NCI-H2107 treated with DMSO at 0.1 percent for 48 hours (cell line): ENCODE results near the gene MAPK1.
"Not testable (repeated sequence)": the region's sequence is repeated elsewhere in the genome, so short reads cannot be mapped to it uniquely, and the experiment has no call there.

Source experiments
- DNase-seq: peaks from one replicate; lab custom pipeline; 2025; ENCODE audit not compliant: unreplicated experiment; lab: John Stamatoyannopoulos, UW

Gene MAPK1

DNA sequence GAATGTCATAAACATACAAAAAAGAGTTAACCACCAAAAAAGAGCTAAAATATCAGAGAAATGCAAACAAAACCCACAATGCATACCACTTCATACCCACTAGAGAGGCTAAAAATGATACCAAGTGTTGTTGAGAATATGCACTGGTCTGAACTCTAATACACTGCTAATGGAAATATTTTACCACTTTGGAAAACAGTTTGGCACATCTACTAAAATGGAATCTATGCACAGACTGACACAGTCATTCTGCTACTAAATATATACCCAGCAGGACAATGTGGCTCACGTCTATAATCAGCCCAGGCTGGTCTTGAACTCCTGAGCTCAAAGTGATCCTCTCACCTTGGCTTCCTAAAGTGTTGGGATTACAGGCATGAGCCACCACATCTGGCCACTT is 18.0 kb downstream of the MAPK1 start:
- no peak for DNase-seq

DNA sequence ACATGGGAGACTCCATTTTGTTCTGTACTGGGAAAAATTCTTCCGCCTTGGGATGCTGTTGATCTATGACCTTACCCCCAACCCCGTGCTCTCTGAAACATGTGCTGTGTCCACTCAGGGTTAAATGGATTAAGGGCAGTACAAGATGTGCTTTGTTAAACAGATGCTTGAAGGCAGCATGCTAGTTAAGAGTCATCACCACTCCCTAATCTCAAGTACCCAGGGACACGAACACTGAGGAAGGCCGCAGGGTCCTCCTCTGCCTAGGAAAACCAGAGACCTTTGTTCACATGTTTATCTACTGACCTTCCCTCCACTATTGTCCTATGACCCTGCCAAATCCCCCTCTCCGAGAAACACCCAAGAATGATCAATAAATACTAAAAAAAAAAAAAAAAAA is 19.4 kb downstream of the MAPK1 start:
- DNase-seq, result not testable (repeated sequence)

DNA sequence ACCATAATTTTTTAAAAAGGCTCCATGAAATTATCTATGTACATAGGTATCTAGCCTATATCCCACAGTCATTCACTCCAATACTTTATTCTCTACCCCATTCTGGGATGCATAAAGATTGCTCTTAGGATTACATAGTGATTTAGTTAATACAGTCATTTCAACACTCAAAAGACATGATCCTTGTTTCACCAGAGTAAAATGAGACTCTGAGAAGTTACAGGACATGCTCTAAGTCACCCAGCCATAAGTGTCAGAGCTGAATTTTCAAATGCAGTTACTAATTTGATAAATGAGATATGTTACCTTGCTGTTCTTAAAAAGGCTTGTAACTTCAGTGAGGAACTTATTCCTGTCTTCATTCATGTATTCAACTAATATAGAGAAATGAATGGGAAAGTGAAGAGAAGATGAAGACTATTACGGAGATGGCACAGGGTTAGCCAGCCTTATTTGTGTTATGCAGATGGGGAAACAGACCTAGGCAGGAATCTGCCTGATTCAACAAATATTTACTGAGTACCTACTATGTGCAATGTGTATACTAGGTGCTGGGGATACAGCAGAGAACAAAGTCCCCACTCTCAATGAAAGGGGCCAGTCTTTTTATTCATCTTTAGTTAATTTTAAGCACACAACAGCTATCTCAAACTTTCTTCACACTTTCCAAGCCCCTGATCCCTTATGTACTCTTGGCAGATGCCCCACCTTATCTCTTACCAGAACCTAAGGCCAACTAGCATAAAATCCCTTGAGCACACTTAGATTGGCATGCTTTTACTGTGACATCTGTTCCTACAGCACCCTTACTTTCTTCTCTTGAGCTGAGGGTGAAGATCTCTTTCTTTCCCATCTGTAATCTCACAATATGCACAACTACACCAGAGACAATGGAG is 21.6 kb downstream of the MAPK1 start:
- DNase-seq, result no peak

DNA sequence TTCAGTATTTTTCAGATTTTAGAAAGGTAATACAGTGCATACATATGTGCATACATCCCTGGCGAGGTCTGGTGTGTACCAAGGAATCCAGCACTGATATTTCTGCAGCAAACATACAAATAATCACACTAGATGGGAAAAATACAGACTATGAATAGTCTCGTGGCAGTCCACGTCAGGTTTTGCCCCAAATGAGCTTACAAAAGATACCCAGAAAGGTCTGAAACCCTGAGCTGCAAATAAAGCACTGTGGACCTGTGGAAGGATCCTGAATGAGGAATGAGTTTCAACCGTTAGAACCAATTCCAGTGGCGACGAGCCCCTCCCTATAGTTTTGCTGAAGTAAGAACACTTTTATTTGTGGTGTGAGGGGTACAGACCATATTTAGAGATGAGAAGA is 24.5 kb downstream of the MAPK1 start:
- no peak for DNase-seq

DNA sequence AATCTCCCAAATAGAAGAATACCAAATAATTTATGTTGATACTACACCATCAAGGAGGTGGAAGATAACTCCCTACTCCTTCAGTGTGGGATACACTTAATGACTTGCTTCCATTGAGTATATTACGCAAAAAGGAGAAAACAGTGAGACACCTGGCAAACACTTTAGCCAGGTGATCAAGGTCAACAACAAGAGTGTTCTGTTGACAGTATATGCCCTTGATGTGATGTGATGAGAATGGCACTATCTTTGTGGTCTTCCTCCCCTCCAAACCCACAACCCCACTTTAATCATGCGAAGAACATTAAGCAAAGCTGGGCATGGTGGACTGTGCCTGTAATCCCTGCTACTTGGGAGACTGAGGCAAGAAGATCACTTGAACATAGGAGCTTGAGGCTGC is 26.0 kb downstream of the MAPK1 start:
- no peak for DNase-seq

DNA sequence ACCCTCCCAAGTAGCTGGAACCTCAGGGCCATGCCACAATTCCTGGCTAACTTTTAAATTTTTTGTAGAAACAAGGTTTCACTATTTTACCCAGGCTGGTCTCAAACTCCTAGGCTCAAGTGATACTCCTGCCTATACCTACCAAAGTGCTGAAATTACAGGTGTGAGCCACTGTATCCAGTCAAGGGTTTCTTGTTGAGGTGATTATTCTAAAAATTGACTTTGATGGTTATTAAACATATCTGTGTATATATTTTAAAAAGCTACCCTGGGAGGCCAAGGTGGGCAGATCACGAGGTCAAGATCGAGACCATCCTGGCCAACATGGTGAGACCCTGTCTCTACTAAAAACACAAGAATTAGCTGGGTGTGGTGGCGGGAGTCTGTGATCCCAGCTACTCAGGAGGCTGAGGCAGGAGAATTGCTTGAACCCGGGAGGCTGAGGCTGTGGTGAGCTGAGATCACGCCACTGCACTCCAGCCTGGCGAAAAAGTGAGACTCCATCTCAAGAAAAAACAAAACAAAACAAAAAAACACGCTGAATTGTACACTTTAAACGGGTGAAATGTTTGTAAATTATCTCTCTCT is 27.1 kb downstream of the MAPK1 start:
- DNase-seq, result no peak

DNA sequence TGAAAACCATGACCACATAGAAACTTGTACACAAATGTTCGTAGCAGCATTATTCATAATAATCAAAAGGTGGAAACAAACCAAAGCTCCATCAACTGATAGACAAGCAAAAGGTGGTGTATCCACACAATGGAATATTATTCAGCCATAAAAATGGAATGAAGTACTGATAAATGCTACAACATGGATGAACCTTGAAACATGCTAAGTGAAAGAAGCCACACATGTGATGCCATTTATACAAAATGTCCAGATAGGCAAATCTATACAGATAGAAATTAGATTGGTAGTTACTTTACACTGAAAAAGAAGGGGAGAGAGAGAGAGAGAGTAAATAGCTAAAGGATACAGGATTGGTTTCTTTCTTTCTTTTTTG is 27.7 kb downstream of the MAPK1 start:
- DNase-seq, result no peak

DNA sequence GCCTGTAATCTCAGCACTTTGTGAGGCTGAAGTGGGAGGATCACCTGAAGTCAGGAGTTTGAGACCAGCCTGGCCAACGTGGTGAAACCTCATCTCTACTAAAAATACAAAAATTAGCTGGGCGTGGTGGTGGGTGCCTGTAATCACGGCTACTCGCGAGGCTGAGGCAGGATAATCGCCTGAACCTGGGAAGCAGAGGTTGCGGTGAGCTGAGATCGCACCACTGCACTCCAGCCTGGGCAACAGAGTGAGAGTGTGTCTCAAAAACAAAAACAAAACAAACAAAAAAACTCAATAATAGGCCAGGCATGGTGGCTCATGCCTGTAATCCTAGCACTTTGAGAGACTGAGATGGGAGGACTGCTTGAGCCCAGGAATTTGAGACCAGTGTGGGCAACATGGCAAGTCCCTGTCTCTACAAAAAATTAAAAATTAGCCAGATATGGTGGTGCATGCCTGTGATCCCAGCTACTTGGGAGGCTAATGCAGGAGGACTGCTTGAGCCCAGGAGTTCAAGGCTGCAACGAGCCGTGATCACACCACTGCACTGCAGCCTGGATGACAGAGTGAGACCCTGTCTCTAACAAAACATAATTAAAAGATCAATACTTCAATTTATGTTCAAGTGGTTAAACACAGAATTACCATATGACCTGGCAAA is 28.2 kb downstream of the MAPK1 start:
- not testable (repeated sequence) for DNase-seq

DNA sequence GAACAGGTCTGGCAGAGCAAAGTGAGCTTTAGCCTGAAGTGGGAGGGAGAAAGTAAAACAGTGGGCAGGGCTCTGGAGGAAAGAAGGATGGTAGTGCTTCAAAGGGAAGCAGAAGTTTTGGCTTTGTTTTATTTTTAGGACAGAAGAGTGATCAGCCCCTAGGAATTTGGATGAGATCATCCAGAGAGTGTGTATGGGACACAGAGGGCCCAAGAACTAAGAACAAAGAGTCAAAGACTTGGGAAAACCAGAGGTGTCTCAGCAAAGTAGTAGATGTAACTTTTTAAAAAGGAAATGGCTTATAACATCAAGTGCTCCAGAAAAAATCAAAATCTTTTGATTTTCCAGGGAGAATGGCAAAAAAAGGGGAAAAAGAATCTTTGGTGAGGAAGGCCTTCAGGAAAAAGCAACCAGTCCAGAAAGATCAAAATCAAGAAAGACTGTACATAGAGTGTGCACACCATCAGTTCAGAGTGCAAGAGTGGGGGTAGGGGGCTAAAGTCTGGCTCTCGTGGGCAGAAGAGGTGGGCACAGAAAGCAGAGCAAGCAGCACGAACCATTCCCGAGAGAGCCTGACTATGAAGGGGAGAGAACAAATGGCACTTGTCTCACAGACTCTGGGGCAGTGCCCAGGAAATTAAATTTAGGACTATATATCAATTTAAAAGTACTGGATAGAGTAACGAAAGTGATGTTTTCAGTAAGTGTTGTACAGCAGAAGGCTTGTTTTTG is 30.0 kb downstream of the MAPK1 start:
- DNase-seq, result no peak

DNA sequence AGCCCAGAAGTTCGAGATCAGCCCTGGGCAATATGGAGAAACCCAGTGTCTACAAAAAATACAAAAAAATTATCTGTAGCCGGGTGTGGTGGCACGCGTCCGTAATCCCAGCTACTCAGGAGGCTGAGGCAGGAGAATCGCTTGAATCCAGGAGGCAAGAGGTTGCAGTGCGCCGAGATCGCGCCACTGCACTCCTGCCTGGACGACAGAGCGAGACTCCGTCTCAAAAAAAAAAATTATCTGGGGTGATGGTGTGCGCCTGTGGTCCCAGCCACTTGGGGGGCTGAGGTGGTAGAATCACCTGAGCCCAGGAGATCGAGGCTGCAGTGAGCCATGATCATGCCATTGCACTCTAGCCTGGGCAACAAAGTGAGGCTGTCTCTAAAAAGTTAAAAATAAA is 31.0 kb downstream of the MAPK1 start:
- DNase-seq, result not testable (repeated sequence)

DNA sequence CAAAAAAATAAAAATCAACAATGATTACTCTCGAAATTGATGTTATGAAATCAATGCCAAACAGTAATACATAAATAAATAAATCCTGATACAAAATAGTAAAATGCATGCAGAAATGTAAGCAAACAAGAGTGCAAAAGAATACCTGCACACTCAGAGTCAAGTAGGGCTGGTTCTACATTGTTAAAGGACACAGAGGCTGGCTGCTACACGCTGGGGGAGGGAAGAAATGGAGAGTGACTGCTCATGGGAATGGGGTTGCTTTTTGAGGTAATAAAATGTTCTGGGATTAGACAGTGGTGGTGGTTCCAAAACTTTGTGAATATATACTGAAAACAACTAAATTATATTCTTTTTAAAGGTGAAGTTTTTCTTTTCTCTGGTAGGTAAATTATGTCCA is 32.1 kb downstream of the MAPK1 start:
- DNase-seq, result no peak

DNA sequence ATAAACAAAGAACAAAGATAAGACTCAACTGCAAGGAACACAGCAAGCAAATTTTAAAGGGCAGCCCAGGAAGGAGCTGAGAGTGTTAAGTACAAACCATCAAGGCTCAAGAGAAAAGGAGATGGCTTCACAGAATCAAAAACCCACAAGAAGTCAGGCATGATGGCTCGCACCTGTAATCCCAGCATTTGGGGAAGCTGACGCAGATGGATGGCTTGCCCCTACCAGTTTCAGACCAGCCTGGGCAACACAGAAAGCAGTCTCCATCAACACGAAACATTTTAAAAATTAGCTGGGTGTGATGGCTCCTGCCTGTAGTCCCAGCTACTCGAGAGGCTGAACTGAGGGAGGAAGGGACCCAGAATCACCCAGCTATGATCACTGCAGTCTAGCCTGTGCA is 32.6 kb downstream of the MAPK1 start:
- no peak for DNase-seq

DNA sequence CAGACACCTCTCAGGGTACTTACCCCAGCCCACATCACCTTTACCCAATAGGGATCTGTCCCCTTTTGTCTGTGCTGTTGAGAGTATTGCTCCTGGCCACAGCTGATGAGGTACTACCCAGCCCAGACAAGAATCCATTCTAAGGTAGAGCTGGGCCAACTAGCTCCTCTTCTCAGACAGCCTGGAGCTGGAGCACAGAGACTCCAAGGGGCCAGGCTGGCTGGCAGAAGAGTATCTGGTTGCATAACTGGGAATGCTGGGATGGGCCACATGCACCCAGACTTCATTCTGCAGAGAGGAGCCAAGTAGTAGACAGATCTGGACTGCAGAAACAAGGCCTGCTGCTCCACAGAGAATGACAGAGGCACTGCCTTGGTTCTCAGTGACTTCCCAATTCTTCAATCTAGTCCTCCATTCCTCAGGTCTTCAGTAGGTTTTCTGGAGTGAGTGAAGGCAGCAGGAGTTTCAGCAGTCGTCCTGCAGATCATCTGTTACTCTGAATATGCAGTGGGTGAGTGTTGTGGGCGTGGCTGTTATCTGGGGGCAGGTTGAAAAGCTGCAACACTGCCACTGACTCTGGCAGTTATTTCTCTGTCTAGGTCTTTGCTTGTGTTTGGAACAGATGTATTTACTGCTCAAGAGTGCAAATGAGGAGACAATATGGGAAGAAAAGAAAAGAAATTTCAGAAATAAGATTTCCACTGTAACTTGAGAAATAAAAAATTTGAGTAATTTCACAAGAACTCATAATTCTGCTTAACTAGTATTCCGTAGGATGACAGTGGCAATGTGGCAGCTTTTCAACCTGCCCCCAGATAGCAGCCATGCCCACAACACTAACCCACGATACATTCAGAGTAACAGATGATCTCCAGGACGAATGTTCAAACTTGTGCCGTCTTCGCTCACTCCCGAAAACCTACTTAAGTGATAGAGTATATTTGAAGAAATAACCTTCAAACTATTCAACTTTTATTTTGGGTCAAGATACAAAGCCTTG is 34.9 kb downstream of the MAPK1 start:
- no peak for DNase-seq

DNA sequence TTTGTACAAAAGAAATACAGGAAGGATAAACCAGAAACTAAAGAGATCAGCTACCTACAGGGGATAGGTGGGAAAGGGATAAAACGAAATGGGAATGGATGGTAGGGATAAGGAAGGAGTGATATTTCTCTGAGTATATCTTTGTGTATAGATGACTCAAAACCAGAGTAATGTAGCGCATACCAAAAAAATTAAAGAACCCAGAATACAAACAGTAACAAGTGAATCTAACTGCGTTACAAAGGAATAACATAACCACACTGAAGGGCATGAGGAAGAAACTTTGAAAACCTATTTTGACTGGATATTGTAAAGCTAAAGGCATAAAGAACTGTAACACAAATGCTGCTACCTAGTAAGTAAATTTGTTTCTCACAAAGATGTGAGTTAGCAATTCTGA is 37.9 kb downstream of the MAPK1 start:
- no peak for DNase-seq

DNA sequence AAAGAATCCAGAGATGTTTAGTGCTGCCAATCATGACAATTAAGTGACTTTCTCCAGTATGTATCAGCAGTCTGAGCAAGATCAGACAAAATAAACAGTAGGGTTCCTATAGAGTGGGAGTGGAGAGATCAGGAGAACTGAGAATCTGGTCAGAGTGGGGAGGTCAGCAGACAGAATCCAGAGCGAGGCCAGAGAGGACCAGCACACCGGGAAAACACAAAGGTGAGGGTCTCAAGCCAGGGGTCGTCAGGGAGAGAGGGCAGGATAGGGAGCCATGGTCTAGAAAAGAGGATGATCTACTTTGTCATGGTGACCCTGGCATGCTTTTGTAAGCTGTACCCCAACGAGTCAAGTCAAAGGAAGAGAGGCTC is 39.2 kb downstream of the MAPK1 start:
- no peak for DNase-seq

DNA sequence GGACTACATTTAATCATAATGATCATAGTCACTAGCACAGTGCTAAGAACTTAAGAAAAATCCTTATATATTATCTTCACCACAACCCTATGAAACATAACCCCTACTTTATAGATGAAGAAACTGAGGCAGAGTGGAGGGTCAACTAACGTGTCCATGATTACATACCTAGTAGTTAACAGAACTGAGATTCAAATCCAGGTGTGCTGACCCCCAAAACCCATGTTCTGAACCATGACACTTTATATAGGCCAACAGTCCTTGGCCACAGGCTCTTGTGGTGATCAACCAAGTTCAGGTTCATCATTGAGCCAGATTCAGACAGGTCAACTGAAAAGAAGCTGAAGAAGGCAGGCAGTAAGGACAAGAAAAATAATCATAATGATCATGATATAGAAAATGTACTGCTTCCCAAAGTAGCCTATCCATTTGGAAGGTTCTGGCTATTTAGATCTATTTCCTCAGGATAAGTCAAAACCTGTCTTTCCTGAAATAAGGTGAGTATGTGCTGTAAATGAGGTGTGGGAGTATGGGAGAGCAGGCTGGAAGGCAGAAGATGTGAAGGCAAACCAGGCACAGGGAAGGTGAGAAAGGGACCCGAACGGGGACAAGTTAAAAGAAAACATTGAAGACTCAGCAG is 39.7 kb downstream of the MAPK1 start:
- no peak for DNase-seq

DNA sequence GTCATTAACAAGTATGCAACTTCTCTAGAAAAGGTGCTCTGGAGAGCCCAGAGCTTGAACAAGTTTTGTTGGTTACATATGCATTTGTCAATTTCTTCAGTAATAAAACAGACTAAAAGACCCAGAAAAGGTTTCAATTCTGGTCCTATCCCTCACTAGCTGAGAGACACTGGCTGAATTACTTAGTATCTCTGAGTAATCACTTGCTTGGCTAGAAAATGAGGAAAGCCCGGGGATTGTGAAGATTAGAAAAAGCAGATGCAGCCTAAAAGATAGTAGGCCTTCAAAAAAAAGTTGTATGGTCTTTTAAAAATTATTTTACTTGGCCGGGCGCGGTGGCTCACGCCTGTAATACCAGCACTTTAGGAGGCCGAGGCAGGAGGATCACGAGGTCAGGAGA is 41.2 kb downstream of the MAPK1 start:
- DNase-seq, result no peak

DNA sequence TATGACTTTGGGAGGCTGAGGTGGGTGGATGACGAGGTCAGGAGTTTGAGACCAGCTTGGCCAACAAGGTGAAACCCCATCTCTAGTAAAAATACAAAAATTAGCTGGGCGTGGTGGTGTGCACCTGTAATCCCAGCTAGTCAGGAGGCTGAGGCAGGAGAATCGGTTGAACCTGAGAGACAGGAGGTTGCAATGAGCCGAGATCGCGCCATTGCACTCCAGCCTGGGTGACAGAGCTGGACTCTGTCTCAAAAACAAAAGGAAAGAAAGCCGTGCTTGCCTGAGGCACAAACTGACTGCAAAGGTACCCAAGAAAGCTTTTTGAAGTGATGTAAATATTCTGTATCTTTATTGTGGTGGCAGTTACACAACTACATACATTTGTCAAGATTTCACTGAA is 42.5 kb downstream of the MAPK1 start:
- not testable (repeated sequence) for DNase-seq

DNA sequence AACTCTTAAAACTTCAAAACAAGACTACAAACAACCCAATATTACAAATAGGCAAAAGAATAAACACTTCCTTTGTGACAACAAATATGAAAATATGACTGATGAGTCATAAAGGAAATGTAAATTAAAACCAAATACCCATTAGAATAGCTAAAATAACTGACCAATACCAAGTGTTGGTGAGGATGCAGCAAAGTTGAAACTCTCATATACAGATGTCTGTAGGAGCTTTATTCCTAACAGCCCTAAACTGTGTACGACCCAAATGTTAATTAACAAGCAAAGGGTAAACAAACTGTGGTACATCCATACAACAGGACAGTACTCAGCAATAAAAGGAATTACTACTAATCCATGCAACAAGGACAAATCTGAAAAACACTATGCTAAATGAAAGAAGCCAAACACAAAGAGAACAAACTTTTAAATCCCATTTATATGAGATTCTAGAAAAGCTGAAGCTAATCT is 43.0 kb downstream of the MAPK1 start:
- no peak for DNase-seq
